ENCODE data around the gene KRTAP9-6. TPM values are rescaled to one million over a fixed set of nuclear protein-coding genes. Genes with fewer than 3 reads are reported as not detected.

KRTAP9-6 gene
- total and polyA plus RNA-seq, 10 of the 15 experiments (the other 5 are each of a cell fraction or from before 2014, with no cell fraction given) = not detected

GRCh38 chr17:41315204-41315794, 50.1 kb downstream of the KRTAP9-6 start, which contains the start of gene KRTAP17-1:
KRTAP17-1 (minus strand) TSS chr17:41315710; CDS start chr17:41315650, 60 bp downstream.
- RAD21 ChIA-PET (ENCODE audit: unreplicated experiment) = no interaction called here
- Histone ChIP-seq H3K9me3 (replicated peaks; ENCODE audit: control insufficient read depth, insufficient read depth, low read length) (no peaks in the 10 kb centered on the region; the same call in 2 of the 3 replicates), H3K79me2 (ENCODE audit: control insufficient read depth, insufficient read depth, low read length) (no peaks in the 10 kb centered on the region), H3K36me3 (ENCODE audit: control insufficient read depth in 2 of 2, insufficient read depth in 2 of 2, low read length in 1 of 2) (no peaks in the 10 kb centered on the region), H3K9ac (ENCODE audit: control insufficient read depth, insufficient read depth, low read length) (no peak within 1 kb of the TSS), H3K27ac (ENCODE audit: control insufficient read depth, insufficient read depth) (no peak within 1 kb of the TSS), H4K20me1 (ENCODE audit: control insufficient read depth, insufficient read depth) (no peaks in the 10 kb centered on the region), H3K4me2 (ENCODE audit: control insufficient read depth, insufficient read depth) (no peak within 1 kb of the TSS), H3K4me1 (ENCODE audit: control insufficient read depth, insufficient read depth, low read length) (no peaks in the 10 kb centered on the region), H3K4me3 (no peak within 1 kb of the TSS), H3K27me3 (replicated peaks in 1 of 2; ENCODE audit: control insufficient read depth in 2 of 2, insufficient read depth in 2 of 2, low read length in 1 of 2) (no peaks in the 10 kb centered on the region), H2AFZ (ENCODE audit: control insufficient read depth, low read depth, low read length) (no peak within 1 kb of the TSS)
- intact Hi-C loops (cut with micrococcal nuclease; ENCODE audit: unreplicated experiment) (no loop called here), in situ Hi-C loops (cut with MboI) (no loop called here)
- FAIRE-seq (no peak), ATAC-seq (no peak), DNase-seq (ENCODE audit: low read depth, low spot score) (no peak)
- POLR2A ChIA-PET = no interaction called here
- SMC1A ChIA-PET (ENCODE audit: uncharacterized antibody, unreplicated experiment) = no interaction called here
- WGBS (ENCODE audit: insufficient coverage, insufficient replicate concordance, low lambda C conversion rate, missing lambda C conversion rate) = 54% methylated on average over 24 of the region's 24 CpGs
- BruUV-seq (replicated peaks) = no TSS peak
- CTCF ChIA-PET = no interaction called here
- TF ChIP-seq SREBF1 (IDR thresholded peaks at IDR 0.05; ENCODE audit: low read length) = no peak
- no peak for TF ChIP-seq MYC (IDR thresholded peaks at IDR 0.05; ENCODE audit: insufficient read depth, insufficient read length, insufficient replicate concordance, low read length, severe bottlenecking)
- no peak for TF ChIP-seq STAT1 (conservative IDR thresholded peaks at IDR 0.05)
- no peak for TF ChIP-seq CTCF (IDR thresholded peaks at IDR 0.05 in 2 of 3, conservative IDR thresholded peaks at IDR 0.05 in 1 of 3; ENCODE audit: control insufficient read depth in 2 of 3, extremely low read depth in 1 of 3, insufficient read depth in 1 of 3, low read depth in 3 of 3, low read length in 3 of 3)
- no peak for TF ChIP-seq SMAD5 (IDR thresholded peaks at IDR 0.05; ENCODE audit: low read depth)
- no peak for TF ChIP-seq NR2F1 (conservative IDR thresholded peaks at IDR 0.05)
- no peak for TF ChIP-seq EZH2 (IDR thresholded peaks at IDR 0.05; ENCODE audit: borderline replicate concordance, control insufficient read depth, low read depth, low read length)
- no peak for TF ChIP-seq SKIL (IDR thresholded peaks at IDR 0.05; ENCODE audit: low read depth, poor library complexity, severe bottlenecking)
- TF ChIP-seq HSF1 (IDR thresholded peaks at IDR 0.05; ENCODE audit: low read depth, low read length) = no peak
- no peak for TF ChIP-seq ZBTB40 (IDR thresholded peaks at IDR 0.05; ENCODE audit: borderline replicate concordance)
- no peak for TF ChIP-seq HCFC1 (IDR thresholded peaks at IDR 0.05; ENCODE audit: low read length)
- TF ChIP-seq KAT2A (conservative IDR thresholded peaks at IDR 0.05; ENCODE audit: control insufficient read depth, low read depth, low read length) = no peak
- no peak for TF ChIP-seq IKZF1 (conservative IDR thresholded peaks at IDR 0.05)
- TF ChIP-seq ZNF207 (IDR thresholded peaks at IDR 0.05; ENCODE audit: borderline replicate concordance) = no peak
- no peak for TF ChIP-seq ZSCAN29 (IDR thresholded peaks at IDR 0.05)
